ENCODE measurements around the gene RAD51B.

Gene RAD51B

GRCh38 chr14:68623826-68624225 is 804.2 kb downstream of the RAD51B start:
- DNase-seq (ENCODE audit: low read depth in 3 of 3, low spot score in 1 of 3): no peak

- no peak for DNase-seq (ENCODE audit: low read depth in 3 of 3, low spot score in 1 of 3)
These were observed 805.1 kb downstream of the RAD51B start for GRCh38 chr14:68624541-68625220.

- DNase-seq (ENCODE audit: low read depth in 3 of 3, low spot score in 1 of 3): no peak
These were observed 805.9 kb downstream of the RAD51B start for GRCh38 chr14:68625366-68626090.

GRCh38 chr14:68626386-68626785 is 806.8 kb downstream of the RAD51B start:
- no peak for DNase-seq (ENCODE audit: low read depth in 3 of 3, low spot score in 1 of 3)

GRCh38 chr14:68627050-68627867 is 807.7 kb downstream of the RAD51B start:
- DNase-seq (ENCODE audit: low read depth in 3 of 3, low spot score in 1 of 3): no peak

GRCh38 chr14:68627868-68628604 is 808.5 kb downstream of the RAD51B start:
- DNase-seq (ENCODE audit: low read depth in 3 of 3, low spot score in 1 of 3): peak; percentile 34 to 52 (median 35)

- no peak for DNase-seq (ENCODE audit: low read depth in 3 of 3, low spot score in 1 of 3)
These were observed 809.2 kb downstream of the RAD51B start for GRCh38 chr14:68628605-68629310.

GRCh38 chr14:68630081-68630571 is 810.5 kb downstream of the RAD51B start:
- DNase-seq (ENCODE audit: low read depth in 3 of 3, low spot score in 1 of 3): no peak

GRCh38 chr14:68630611-68631393 is 811.2 kb downstream of the RAD51B start:
- no peak for DNase-seq (ENCODE audit: low read depth in 3 of 3, low spot score in 1 of 3)

GRCh38 chr14:68631394-68632053 is 811.9 kb downstream of the RAD51B start:
- no peak for DNase-seq (ENCODE audit: low read depth in 3 of 3, low spot score in 1 of 3)

GRCh38 chr14:68632054-68632895 is 812.7 kb downstream of the RAD51B start:
- no peak for DNase-seq (ENCODE audit: low read depth in 3 of 3, low spot score in 1 of 3)

- DNase-seq (ENCODE audit: low read depth in 3 of 3, low spot score in 1 of 3): no peak
These were observed 813.8 kb downstream of the RAD51B start for GRCh38 chr14:68633131-68633991.

GRCh38 chr14:68634332-68634731 is 814.8 kb downstream of the RAD51B start:
- no peak for DNase-seq (ENCODE audit: low read depth in 3 of 3, low spot score in 1 of 3)

GRCh38 chr14:68634874-68635595 is 815.5 kb downstream of the RAD51B start:
- no peak for DNase-seq (ENCODE audit: low read depth in 3 of 3, low spot score in 1 of 3)

GRCh38 chr14:68636597-68636996 is 817.0 kb downstream of the RAD51B start:
- no peak for DNase-seq (ENCODE audit: low read depth in 3 of 3, low spot score in 1 of 3)

Data from stimulated activated CD4-positive, alpha-beta T cell treated with anti-CD3 and anti-CD28 coated beads, TNF-alpha, amount 100 ng/mL, for 1 hour (primary cell).